Prostate gland (tissue), 2 donors: ENCODE data around the gene ZFYVE27.

ENCODE experiments used
- POLR2A ChIP-seq: fragments of 450-650 bp; IDR thresholded peaks from one replicate; pipeline ENCODE4 v1.6.1; 2016; ENCODE audit warnings: antibody characterized with exemption, mild to moderate bottlenecking
- TF ChIP-seq, protein P1 (sequence below), 4 experiments: fragments of 200-600 bp in 2 of 4; fragments of 450-650 bp in 2 of 4; sonication (generic) in 2 of 4; IDR thresholded peaks; 1 replicate in 3 of 4; 2 replicates in 1 of 4; pipeline ENCODE4 v1.5.1; 2016 to 2019; ENCODE audit warnings: antibody characterized with exemption in 4 of 4, mild to moderate bottlenecking in 2 of 4, moderate library complexity in 2 of 4

DNA sequence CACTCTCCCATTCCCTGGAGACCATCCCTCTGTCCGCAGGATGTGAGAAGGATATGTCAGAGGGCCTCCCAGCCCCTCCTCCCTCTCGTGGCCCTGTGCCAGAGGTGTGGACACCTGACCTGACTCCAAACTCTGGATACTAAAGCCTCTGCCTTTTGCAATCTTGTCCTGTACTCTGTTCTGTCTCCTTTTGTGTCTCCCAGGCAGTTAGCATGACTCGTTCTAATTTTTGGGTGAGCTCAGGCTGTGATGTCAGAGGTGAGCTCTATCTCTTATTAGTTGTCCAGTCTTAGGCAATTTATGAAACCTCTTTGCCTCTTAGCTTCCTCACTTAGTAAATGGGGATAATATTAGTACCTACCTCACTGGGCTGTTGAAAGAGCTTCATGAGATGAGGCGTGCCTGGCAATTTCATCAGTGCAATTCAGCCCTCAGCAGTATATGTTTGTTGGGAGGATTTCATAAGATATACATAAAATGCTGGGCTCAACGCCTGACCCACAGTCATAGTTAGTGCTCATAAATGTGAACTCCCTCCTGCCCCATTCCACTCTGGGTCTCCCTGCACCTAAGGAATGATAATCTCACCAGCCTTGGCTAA, 12.5 kb upstream of the ZFYVE27 start:
- TF ChIP-seq, protein P1, sequence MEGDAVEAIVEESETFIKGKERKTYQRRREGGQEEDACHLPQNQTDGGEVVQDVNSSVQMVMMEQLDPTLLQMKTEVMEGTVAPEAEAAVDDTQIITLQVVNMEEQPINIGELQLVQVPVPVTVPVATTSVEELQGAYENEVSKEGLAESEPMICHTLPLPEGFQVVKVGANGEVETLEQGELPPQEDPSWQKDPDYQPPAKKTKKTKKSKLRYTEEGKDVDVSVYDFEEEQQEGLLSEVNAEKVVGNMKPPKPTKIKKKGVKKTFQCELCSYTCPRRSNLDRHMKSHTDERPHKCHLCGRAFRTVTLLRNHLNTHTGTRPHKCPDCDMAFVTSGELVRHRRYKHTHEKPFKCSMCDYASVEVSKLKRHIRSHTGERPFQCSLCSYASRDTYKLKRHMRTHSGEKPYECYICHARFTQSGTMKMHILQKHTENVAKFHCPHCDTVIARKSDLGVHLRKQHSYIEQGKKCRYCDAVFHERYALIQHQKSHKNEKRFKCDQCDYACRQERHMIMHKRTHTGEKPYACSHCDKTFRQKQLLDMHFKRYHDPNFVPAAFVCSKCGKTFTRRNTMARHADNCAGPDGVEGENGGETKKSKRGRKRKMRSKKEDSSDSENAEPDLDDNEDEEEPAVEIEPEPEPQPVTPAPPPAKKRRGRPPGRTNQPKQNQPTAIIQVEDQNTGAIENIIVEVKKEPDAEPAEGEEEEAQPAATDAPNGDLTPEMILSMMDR (IDR thresholded peaks at IDR 0.05) = no peak
- no peak for TF ChIP-seq POLR2A
